A673 (cell line): ENCODE data around the gene PRR27. TPM values are rescaled to one million over a fixed set of nuclear protein-coding genes. Genes with fewer than 3 reads are reported as not detected.

Experiments
- total RNA-seq: library from RNA; stranded (reverse); gene quantifications from 2 replicates; pipeline ENCODE4 v1.2.3, GENCODE V29; 2021

PRR27 gene
- total RNA-seq, 1 experiment from 2014 or later, result not detected

Other genes with a start within 250 kb of the PRR27 start
- not detected in 2 replicates for gene CSN1S1, start 223.2 kb upstream of the PRR27 start, total RNA-seq
- not detected in 2 replicates for gene CSN2, start 188.5 kb upstream of the PRR27 start, total RNA-seq
- gene STATH, start 158.3 kb upstream of the PRR27 start, total RNA-seq, result not detected in 2 replicates
- gene HTN3, start 125.8 kb upstream of the PRR27 start, total RNA-seq, result not detected in 2 replicates
- not detected in 2 replicates for gene HTN1, start 103.8 kb upstream of the PRR27 start, total RNA-seq
- not detected in 2 replicates for gene ODAM, start 41.5 kb downstream of the PRR27 start, total RNA-seq
- not detected in 2 replicates for gene FDCSP, start 71.9 kb downstream of the PRR27 start, total RNA-seq
- gene CSN3, start 88.4 kb downstream of the PRR27 start, total RNA-seq, result not detected in 2 replicates
- not detected in 2 replicates for gene CABS1, start 180.7 kb downstream of the PRR27 start, total RNA-seq
- not detected in 2 replicates for gene SMR3A, start 206.5 kb downstream of the PRR27 start, total RNA-seq
- gene SMR3B, start 228.9 kb downstream of the PRR27 start, total RNA-seq, result 1.7 and 2.0 TPM in 2 replicates
- gene OPRPN, start 243.7 kb downstream of the PRR27 start, total RNA-seq, result not detected in 2 replicates